ENCODE results near the gene C1QTNF1.

- TF ChIP-seq CTCF (IDR thresholded peaks at IDR 0.05) (no peak), POLR2A (IDR thresholded peaks at IDR 0.05) (no peak)
These were observed 16.2 kb upstream of the C1QTNF1 start for GRCh38 chr17:79007504-79008381.

Measured in thyroid gland (tissue), 4 donors.